ENCODE data around the gene RPGRIP1.
"Not testable (repeated sequence)": the region's sequence is repeated elsewhere in the genome, so short reads cannot be mapped to it uniquely, and the experiment has no call there.

RPGRIP1 gene

GRCh38 chr14:21267886-21268616 is 11.8 kb upstream of the RPGRIP1 start:
- peak overlapping the region; percentile 100 for H3K4me3 ChIP-seq (ENCODE audit: low read length)
- no peak for TF ChIP-seq CTCF (conservative IDR thresholded peaks at IDR 0.05; ENCODE audit: low read length)
- peak; percentile 22 for DNase-seq (ENCODE audit: low read depth)

GRCh38 chr14:21268617-21269251 is 11.1 kb upstream of the RPGRIP1 start:
- DNase-seq (ENCODE audit: low read depth), result peak; percentile 66
- TF ChIP-seq CTCF (conservative IDR thresholded peaks at IDR 0.05; ENCODE audit: low read length), result no peak
- H3K4me3 ChIP-seq (ENCODE audit: low read length), result peak overlapping the region; percentile 100

DNA sequence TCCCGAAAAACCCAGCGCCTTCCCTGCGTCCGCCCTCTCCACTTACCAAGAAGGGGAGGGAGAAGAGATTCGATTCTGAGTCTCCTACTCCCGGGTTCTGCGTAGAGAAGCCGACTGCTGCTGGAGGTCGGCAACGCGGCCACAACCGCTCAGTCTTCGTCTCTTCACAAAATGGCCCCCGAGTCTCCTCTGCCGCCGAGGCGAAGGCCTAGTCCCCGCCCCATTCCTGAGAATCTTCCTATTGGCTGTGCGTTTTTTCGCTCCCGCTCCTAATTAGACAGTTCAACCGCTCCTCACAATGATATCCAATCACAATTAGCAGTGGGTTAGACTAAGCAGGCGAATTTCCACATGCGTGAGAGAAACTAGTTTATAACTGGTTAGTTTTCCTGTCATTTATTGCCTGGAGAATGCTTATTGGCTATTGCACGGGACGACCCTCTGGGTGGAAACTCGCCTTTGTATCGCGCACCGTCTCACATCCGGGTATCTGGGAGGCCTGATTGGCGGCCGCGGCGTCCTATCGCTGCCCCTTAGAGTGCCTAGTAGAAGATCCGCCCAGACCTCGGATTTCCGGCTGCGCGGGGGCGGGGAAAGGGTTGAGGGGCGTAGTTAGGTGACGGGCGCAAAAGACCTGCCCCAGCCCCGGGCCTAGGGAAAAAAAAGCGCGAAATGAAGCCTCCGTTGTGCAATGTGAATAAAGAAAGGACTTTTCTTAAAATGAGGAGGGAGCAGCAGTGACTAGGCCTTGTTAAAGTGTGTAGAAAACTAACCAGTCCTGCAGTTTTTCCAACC is 10.4 kb upstream of the RPGRIP1 start, which contains the start of gene HNRNPC:
Gene HNRNPC (minus strand): TSS at position 191 of the 795 bp plus-strand sequence. CDS start 35,249 bp downstream, outside the sequence.
- TF ChIP-seq CTCF (conservative IDR thresholded peaks at IDR 0.05; ENCODE audit: low read length), result no peak
- peak; percentile 100 for DNase-seq (ENCODE audit: low read depth)
- H3K4me3 ChIP-seq (ENCODE audit: low read length), result peak within 1 kb of the TSS; percentile 100

GRCh38 chr14:21272661-21273060 is 7.2 kb upstream of the RPGRIP1 start:
- not testable (repeated sequence) for H3K4me3 ChIP-seq (ENCODE audit: low read length); DNase-seq (ENCODE audit: low read depth)

- no peak overlapping the region for H3K4me3 ChIP-seq (ENCODE audit: low read length)
- no peak for TF ChIP-seq CTCF (conservative IDR thresholded peaks at IDR 0.05; ENCODE audit: low read length)
- no peak for DNase-seq (ENCODE audit: low read depth)
Measured at GRCh38 chr14:21275261-21275858, 4.5 kb upstream of the RPGRIP1 start.

GRCh38 chr14:21278632-21279031 is 1.3 kb upstream of the RPGRIP1 start:
- DNase-seq (ENCODE audit: low read depth), result no peak

GRCh38 chr14:21281917-21282316 is 2.0 kb downstream of the RPGRIP1 start:
- H3K4me3 ChIP-seq (ENCODE audit: low read length); DNase-seq (ENCODE audit: low read depth): not testable (repeated sequence)

More at GRCh38 chr14:21278632-21279031, 1.3 kb upstream of the RPGRIP1 start:
- no peak overlapping the region for H3K4me3 ChIP-seq (ENCODE audit: low read length)
- no peak for TF ChIP-seq CTCF (conservative IDR thresholded peaks at IDR 0.05; ENCODE audit: low read length)

DNA sequence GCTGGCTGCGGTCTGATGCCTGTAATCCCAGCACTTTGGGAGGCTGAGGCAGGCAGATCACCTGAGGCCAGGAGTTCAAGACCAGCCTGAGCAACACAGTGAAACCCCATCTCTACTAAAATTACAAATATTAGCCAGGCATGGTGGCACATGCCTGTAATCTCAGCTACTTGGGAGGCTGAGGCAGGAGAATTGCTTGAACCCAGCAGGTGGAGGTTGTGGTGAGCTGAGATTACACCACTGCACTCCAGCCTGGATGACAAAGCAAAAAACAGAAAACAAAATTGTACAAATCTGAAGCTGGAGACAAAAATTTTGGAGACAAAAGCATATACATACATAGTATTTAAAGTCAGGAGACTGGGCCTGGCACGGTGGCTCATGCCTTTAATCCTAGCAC is 6.6 kb downstream of the RPGRIP1 start:
- H3K4me3 ChIP-seq (ENCODE audit: low read length); DNase-seq (ENCODE audit: low read depth): not testable (repeated sequence)

Measured in AG10803 (cell line).